Right renal cortex interstitium (tissue), 3 donors: Measurements from ENCODE around the gene IFITM1. TPM values are rescaled to one million over a fixed set of nuclear protein-coding genes. Genes with fewer than 3 reads are reported as not detected.
"Not testable (repeated sequence)": the region's sequence is repeated elsewhere in the genome, so short reads cannot be mapped to it uniquely, and the experiment has no call there.

Experiments used
- DNase-seq, 3 donors: peaks; one replicate each; pipeline ENCODE4 v3.0.0-alpha.2; 2013; ENCODE audit warnings: low read depth in 3 of 3, low spot score in 2 of 3
- polyA plus RNA-seq, 3 donors: library from polyadenylated mRNA; unstranded; fragments of 120-200 nt; gene quantifications; one replicate each; pipeline ENCODE4 v1.2.1, GENCODE V29; 2013; ENCODE audit not compliant: insufficient read length in 3 of 3

The IFITM1 gene
- polyA plus RNA-seq, 3 donors: 33.9 to 45.6 (median 43.5) TPM

GRCh38 chr11:360326-361280 lies 46.8 kb downstream of the IFITM1 start:
- no peak for DNase-seq

- no peak for DNase-seq
Measured at GRCh38 chr11:362642-363442, 49.0 kb downstream of the IFITM1 start.

GRCh38 chr11:363443-363805 lies 49.6 kb downstream of the IFITM1 start:
- not testable (repeated sequence) for DNase-seq

DNA sequence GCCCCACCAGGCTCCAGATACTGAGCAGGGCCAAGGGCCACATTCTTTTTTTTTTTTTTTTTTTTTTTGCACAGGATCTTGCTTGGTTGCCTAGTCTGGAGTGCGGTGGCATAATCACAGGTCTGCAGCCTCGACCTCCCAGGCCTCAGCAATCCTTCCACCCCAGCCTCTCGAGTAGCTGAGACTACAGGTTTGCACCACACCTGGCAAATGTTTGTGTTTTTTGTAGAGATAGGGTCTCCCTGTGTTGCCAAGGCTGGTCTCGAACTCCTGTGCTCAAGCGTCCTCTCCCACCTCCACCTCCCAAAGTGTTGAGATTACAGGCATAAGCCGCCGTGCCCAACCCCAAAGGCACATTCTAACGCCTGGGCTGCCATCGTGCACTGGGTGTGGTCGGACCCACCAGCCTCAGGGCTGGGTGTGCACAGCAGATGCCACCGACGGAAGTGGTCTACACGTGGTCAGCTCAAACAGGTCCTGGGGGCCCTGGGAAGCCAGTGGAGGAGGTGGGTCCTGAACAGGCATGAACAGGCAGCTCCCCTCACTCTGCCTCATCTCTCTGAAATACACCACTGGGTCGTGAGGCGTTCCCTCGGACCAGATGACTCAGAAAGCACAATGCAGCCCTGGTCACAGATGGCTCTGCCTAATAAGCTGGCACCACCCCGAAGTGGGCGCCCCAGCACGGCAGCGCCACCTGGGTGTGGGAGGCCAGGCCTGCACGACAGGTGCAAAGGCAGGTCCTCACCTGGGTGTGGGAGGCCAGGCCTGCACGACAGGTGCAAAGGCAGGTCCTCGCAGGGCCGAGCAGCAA lies 50.3 kb downstream of the IFITM1 start:
- DNase-seq: no peak

Other genes starting within 250 kb of the IFITM1 start
- 1 to 10 TPM in 1 of 3 donors, not detected in 2; 1.3 TPM for gene SCGB1C1, start 121.0 kb upstream of the IFITM1 start, polyA plus RNA-seq
- gene BET1L, start 106.6 kb upstream of the IFITM1 start, polyA plus RNA-seq: 10 to 100 TPM; 41.7 to 43.2 (median 41.9) TPM
- gene RIC8A, start 106.3 kb upstream of the IFITM1 start, polyA plus RNA-seq: 10 to 100 TPM; 81.4 to 94.6 (median 84.7) TPM
- gene SIRT3, start 77.7 kb upstream of the IFITM1 start, polyA plus RNA-seq: 10 to 100 TPM; 23.6 to 27.6 (median 24.8) TPM
- gene PSMD13, start 77.1 kb upstream of the IFITM1 start, polyA plus RNA-seq: 100 to 1,000 TPM; 129 to 144 (median 132) TPM
- gene NLRP6, start 35.6 kb upstream of the IFITM1 start, polyA plus RNA-seq: under 1 TPM; 0.11 to 0.36 (median 0.25) TPM
- gene PGGHG, start 24.9 kb upstream of the IFITM1 start, polyA plus RNA-seq: 10 to 100 TPM in 2 of 3 donors, 1 to 10 TPM in 1; 9.1 to 19.2 (median 11.4) TPM
- gene IFITM5, start 14.5 kb upstream of the IFITM1 start, polyA plus RNA-seq: not detected
- 100 to 1,000 TPM; 156 to 251 (median 209) TPM for gene IFITM2, start 6.2 kb upstream of the IFITM1 start, polyA plus RNA-seq
- gene IFITM3, start 6.8 kb downstream of the IFITM1 start, polyA plus RNA-seq: 100 to 1,000 TPM; 299 to 430 (median 398) TPM
- gene B4GALNT4, start 55.5 kb downstream of the IFITM1 start, polyA plus RNA-seq: 10 to 100 TPM; 45.9 to 50.1 (median 47.4) TPM
- 1 to 10 TPM; 4.1 to 5.5 (median 4.4) TPM for gene PKP3, start 80.2 kb downstream of the IFITM1 start, polyA plus RNA-seq
- 10 to 100 TPM; 25.0 to 31.9 (median 25.6) TPM for gene SIGIRR, start 101.0 kb downstream of the IFITM1 start, polyA plus RNA-seq
- 10 to 100 TPM in 1 of 3 donors, 1 to 10 TPM in 2; 6.4 to 10.3 (median 7.0) TPM for gene ANO9, start 128.0 kb downstream of the IFITM1 start, polyA plus RNA-seq
- gene PTDSS2, start 136.2 kb downstream of the IFITM1 start, polyA plus RNA-seq: 10 to 100 TPM; 27.0 to 30.6 (median 27.1) TPM
- 10 to 100 TPM; 62.4 to 80.0 (median 71.8) TPM for gene RNH1, start 193.2 kb downstream of the IFITM1 start, polyA plus RNA-seq
- gene HRAS, start 221.5 kb downstream of the IFITM1 start, polyA plus RNA-seq: 10 to 100 TPM; 36.8 to 44.5 (median 39.2) TPM
- gene LRRC56, start 223.5 kb downstream of the IFITM1 start, polyA plus RNA-seq: 1 to 10 TPM; 2.7 to 3.2 (median 3.0) TPM
- gene LMNTD2, start 246.7 kb downstream of the IFITM1 start, polyA plus RNA-seq: 1 to 10 TPM; 2.6 to 2.7 (median 2.6) TPM
- gene RASSF7, start 246.9 kb downstream of the IFITM1 start, polyA plus RNA-seq: 10 to 100 TPM; 33.3 to 42.0 (median 37.5) TPM